H1 (cell line): Measurements from ENCODE around the gene ZNF362. TPM values are rescaled to one million over a fixed set of nuclear protein-coding genes. Genes with fewer than 3 reads are reported as not detected.

Experiments
- CTCF ChIA-PET: fragments of 300-600 bp; sonication (Branson Sonifier 250); formaldehyde crosslinking; loops from one replicate; lab custom pipeline; 2021; ENCODE audit not compliant: partially characterized antibody; lab: Charles Lee
- POLR2A ChIA-PET: fragments of 300-600 bp; sonication (Branson Sonifier 250); formaldehyde crosslinking; loops from one replicate; lab custom pipeline; 2021; ENCODE audit warnings: inconsistent platforms; ENCODE audit not compliant: partially characterized antibody; lab: Charles Lee
- DNase-seq, 2 experiments: peaks; one replicate each; pipeline versions ENCODE4 v3.0.0 to v3.0.0-alpha.2; 2010 to 2022; ENCODE audit warnings: low spot score in 2 of 2, low read depth in 1 of 2, mixed read lengths in 1 of 2
- FAIRE-seq: peaks from 2 replicates; lab custom pipeline; 2011; peaks lifted over from hg19 to GRCh38; lab: Jason Lieb, UNC
- H2AFZ ChIP-seq: 2 replicates; pipeline ENCODE4 v1.8.1; 2012; ENCODE audit warnings: low read length, inconsistent platforms
- H2AK5ac ChIP-seq: 2 replicates; pipeline ENCODE4 v1.6.1; 2013; ENCODE audit warnings: low read depth, low read length
- H2BK120ac ChIP-seq: replicated peaks from 2 replicates; pipeline ENCODE3; 2013; ENCODE audit warnings: low read depth, low read length, inconsistent platforms
- H2BK12ac ChIP-seq: 2 replicates; pipeline ENCODE4 v1.6.1; 2013; ENCODE audit warnings: low read depth, low read length
- H2BK15ac ChIP-seq: 2 replicates; pipeline ENCODE4 v1.6.1; 2013; ENCODE audit warnings: low read length
- H2BK20ac ChIP-seq: 2 replicates; pipeline ENCODE4 v1.6.1; 2013; ENCODE audit warnings: low read length
- H2BK5ac ChIP-seq: 2 replicates; pipeline ENCODE4 v1.6.1; 2013; ENCODE audit warnings: low read depth, low read length
- H3K14ac ChIP-seq: 2 replicates; pipeline ENCODE4 v1.6.1; 2013; ENCODE audit warnings: inconsistent platforms; ENCODE audit not compliant: insufficient read length
- H3K18ac ChIP-seq: 2 replicates; pipeline ENCODE4 v1.6.1; 2013; ENCODE audit warnings: low read length; ENCODE audit errors: extremely low read depth
- H3K23ac ChIP-seq: 2 replicates; pipeline ENCODE4 v1.6.1; 2013; ENCODE audit warnings: inconsistent platforms; ENCODE audit not compliant: insufficient read length
- H3K23me2 ChIP-seq: 2 replicates; pipeline ENCODE4 v1.6.1; 2013; ENCODE audit warnings: low read depth, low read length
- H3K27ac ChIP-seq: 2 replicates; pipeline ENCODE4 v1.6.1; 2011; ENCODE audit warnings: low read depth, low read length, inconsistent platforms
- H3K27me3 ChIP-seq, 4 experiments: replicated peaks in 1 of 4; 1 replicate in 1 of 4; 2 replicates in 3 of 4; pipeline versions ENCODE4 v1.6.1 to v1.8.1; 2011 to 2013; ENCODE audit warnings: low read length in 3 of 4, mild to moderate bottlenecking in 3 of 4, inconsistent platforms in 2 of 4, mixed read lengths in 2 of 4, moderate library complexity in 1 of 4; ENCODE audit not compliant: control insufficient read depth in 3 of 4, insufficient read depth in 3 of 4; ENCODE audit errors: extremely low read depth in 1 of 4
- H3K36me3 ChIP-seq, 4 experiments: 2 replicates each; pipeline versions ENCODE4 v1.6.1 to v1.8.1; 2011 to 2013; ENCODE audit warnings: mild to moderate bottlenecking in 4 of 4, low read length in 3 of 4, moderate library complexity in 2 of 4, control low read depth in 1 of 4, inconsistent platforms in 1 of 4; ENCODE audit not compliant: insufficient read depth in 4 of 4, control insufficient read depth in 2 of 4
- H3K4ac ChIP-seq: replicated peaks from 2 replicates; pipeline ENCODE3; 2013; ENCODE audit warnings: low read length, low read depth, mixed read lengths, inconsistent platforms; ENCODE audit not compliant: insufficient read length
- H3K4me1 ChIP-seq, 4 experiments: replicated peaks in 1 of 4; 1 replicate in 1 of 4; 2 replicates in 3 of 4; pipeline versions ENCODE4 v1.6.1 to v1.8.1; 2011 to 2013; ENCODE audit warnings: low read length in 3 of 4, inconsistent platforms in 2 of 4, mixed read lengths in 1 of 4; ENCODE audit not compliant: insufficient read depth in 4 of 4, control insufficient read depth in 3 of 4
- H3K4me2 ChIP-seq, 2 experiments: 2 replicates each; pipeline versions ENCODE4 v1.6.1 to v1.8.1; 2011 to 2013; ENCODE audit warnings: low read depth in 2 of 2, low read length in 2 of 2, control low read depth in 1 of 2, inconsistent platforms in 1 of 2, mild to moderate bottlenecking in 1 of 2; ENCODE audit not compliant: insufficient read depth in 1 of 2
- H3K4me3 ChIP-seq, 4 experiments: fragments of 200-600, 300-600 bp in 1 of 4; sonication (generic), shearing (Covaris generic), sonication (Bioruptor Twin) in 1 of 4; 2 replicates each; pipeline versions ENCODE4 v1.5.1 to v1.8.1; 2011 to 2016; ENCODE audit warnings: low read length in 4 of 4, low read depth in 3 of 4, control low read depth in 2 of 4, inconsistent platforms in 2 of 4, mild to moderate bottlenecking in 2 of 4, mixed read lengths in 1 of 4, moderate library complexity in 1 of 4; ENCODE audit not compliant: insufficient read depth in 2 of 4; ENCODE audit errors: extremely low read depth in 1 of 4
- H3K56ac ChIP-seq: replicated peaks from 2 replicates; pipeline ENCODE3; 2013; ENCODE audit warnings: low read depth, mild to moderate bottlenecking, mixed read lengths, low read length, inconsistent platforms; ENCODE audit not compliant: insufficient read length
- H3K79me1 ChIP-seq: 2 replicates; pipeline ENCODE4 v1.6.1; 2013; ENCODE audit warnings: low read depth, low read length, control low read depth
- H3K79me2 ChIP-seq, 2 experiments: 2 replicates each; pipeline versions ENCODE4 v1.6.1 to v1.8.1; 2012 to 2013; ENCODE audit warnings: low read length in 2 of 2, mild to moderate bottlenecking in 2 of 2, inconsistent platforms in 1 of 2; ENCODE audit not compliant: insufficient read depth in 2 of 2, control insufficient read depth in 1 of 2
- H3K9ac ChIP-seq, 4 experiments: replicated peaks in 1 of 4; 1 replicate in 1 of 4; 2 replicates in 3 of 4; pipeline versions ENCODE4 v1.6.1 to v1.8.1; 2011 to 2013; ENCODE audit warnings: low read depth in 3 of 4, low read length in 3 of 4, control low read depth in 2 of 4, mild to moderate bottlenecking in 2 of 4, moderate library complexity in 2 of 4, inconsistent platforms in 1 of 4; ENCODE audit errors: extremely low read depth in 1 of 4
- H3K9me3 ChIP-seq, 2 experiments: 2 replicates each; pipeline versions ENCODE4 v1.6.1 to v1.8.1; 2012 to 2013; ENCODE audit warnings: mild to moderate bottlenecking in 2 of 2, moderate library complexity in 2 of 2, control low read depth in 1 of 2, inconsistent platforms in 1 of 2, low read depth in 1 of 2, low read length in 1 of 2, mixed read lengths in 1 of 2; ENCODE audit not compliant: insufficient read depth in 2 of 2
- H4K20me1 ChIP-seq, 2 experiments: replicated peaks in 1 of 2; 2 replicates each; pipeline versions ENCODE3 to v1.8.1; 2011 to 2013; ENCODE audit warnings: inconsistent platforms in 2 of 2, low read length in 2 of 2, mild to moderate bottlenecking in 1 of 2; ENCODE audit not compliant: insufficient read depth in 2 of 2, control insufficient read depth in 1 of 2
- H4K5ac ChIP-seq: 2 replicates; pipeline ENCODE4 v1.6.1; 2013; ENCODE audit warnings: low read length, low read depth, mixed read lengths, inconsistent platforms; ENCODE audit not compliant: insufficient read length
- H4K8ac ChIP-seq: 2 replicates; pipeline ENCODE4 v1.8.0; 2013; ENCODE audit warnings: mild to moderate bottlenecking, moderate library complexity, low read length, inconsistent platforms; ENCODE audit not compliant: insufficient read depth; ENCODE audit errors: extremely low read depth
- H4K91ac ChIP-seq: replicated peaks from 2 replicates; pipeline ENCODE3; 2013; ENCODE audit warnings: low read length, mixed read lengths, inconsistent platforms; ENCODE audit not compliant: insufficient read length
- ATF2 ChIP-seq: IDR thresholded peaks from 2 replicates; pipeline ENCODE4 v1.6.1; 2012; ENCODE audit warnings: low read length, inconsistent platforms
- ATF3 ChIP-seq: IDR thresholded peaks from 2 replicates; pipeline ENCODE4 v1.6.1; 2011; ENCODE audit warnings: low read depth, mild to moderate bottlenecking, low read length; ENCODE audit not compliant: insufficient read depth
- BACH1 ChIP-seq: IDR thresholded peaks from 2 replicates; pipeline ENCODE4 v1.6.1; 2012; ENCODE audit warnings: low read length, improper control_type of control experiment
- CBX8 ChIP-seq: fragments of 300-800, 300-1000 bp; sonication (generic); IDR thresholded peaks from 2 replicates; pipeline ENCODE4 v1.7.1; 2016; ENCODE audit warnings: low read depth, low read length, borderline replicate concordance
- CEBPB ChIP-seq: IDR thresholded peaks from 2 replicates; pipeline ENCODE4 v1.6.1; 2012; ENCODE audit warnings: low read depth, low read length
- KDM4A ChIP-seq: IDR thresholded peaks from one replicate; pipeline ENCODE4 v1.7.1; 2012; ENCODE audit warnings: low read depth, mild to moderate bottlenecking, moderate library complexity, low read length, inconsistent platforms; ENCODE audit not compliant: severe bottlenecking
- MAFK ChIP-seq: IDR thresholded peaks from 2 replicates; pipeline ENCODE4 v1.6.1; 2012; ENCODE audit warnings: low read depth, mild to moderate bottlenecking, improper control_type of control experiment, low read length
- RAD21 ChIP-seq, 2 experiments: IDR thresholded peaks in 1 of 2; conservative IDR thresholded peaks in 1 of 2; 2 replicates each; pipeline ENCODE4 v1.6.1; 2011; ENCODE audit warnings: low read depth in 2 of 2, low read length in 2 of 2, improper control_type of control experiment in 1 of 2, inconsistent platforms in 1 of 2, mild to moderate bottlenecking in 1 of 2, moderate library complexity in 1 of 2
- SAP30 ChIP-seq: fragments of 300-600 bp; sonication (generic); IDR thresholded peaks from 2 replicates; pipeline ENCODE4 v1.7.1; 2012; ENCODE audit warnings: low read length, moderate library complexity, mild to moderate bottlenecking, inconsistent platforms; ENCODE audit not compliant: insufficient read depth, insufficient replicate concordance
- SIN3A ChIP-seq, 2 experiments: IDR thresholded peaks in 1 of 2; conservative IDR thresholded peaks in 1 of 2; 2 replicates each; pipeline ENCODE4 v1.6.1; 2011 to 2012; ENCODE audit warnings: low read length in 2 of 2, improper control_type of control experiment in 1 of 2, low read depth in 1 of 2, mild to moderate bottlenecking in 1 of 2
- SP1 ChIP-seq: IDR thresholded peaks from 2 replicates; pipeline ENCODE4 v1.6.1; 2011; ENCODE audit warnings: low read depth, low read length
- polyA plus RNA-seq, 7 experiments: library from polyadenylated mRNA; depleted of rRNA in 3 of 7; stranded (reverse) in 5 of 7; unstranded in 2 of 7; fragments of >200 nt in 5 of 7; fragments of 200-250 nt in 2 of 7; gene quantifications; 1 replicate in 5 of 7; 2 replicates in 1 of 7; 4 replicates in 1 of 7; pipeline versions ENCODE4 v1.2.1 to v1.2.3, GENCODE V29; 2011 to 2013; ENCODE audit warnings: missing spikeins in 2 of 7, mixed read lengths in 2 of 7
- total RNA-seq: library from RNA; stranded (reverse); fragmentation: NEBNext Ultra II Directional; extraction: Animal tissue kit (Norgen Biotek cat#: 25700); gene quantifications from 2 replicates; pipeline ENCODE4 v1.2.1, GENCODE V29; 2021

Gene ZNF362
- total and polyA plus RNA-seq, 2 of the 8 experiments (the other 6 are each of a cell fraction or from before 2014, with no cell fraction given) = 24.2 to 27.8 TPM

- ChIA-PET POLR2A (interaction anchor here (0.6 to 1.2 kb wide), 4 partner anchors 67 to 1606 kb away, joined by 3 to 5 read pairs (median 4); partner anchors contain the start of gene TRIM62), CTCF (interaction anchor here (1.0 to 1.4 kb wide), 5 partner anchors 12 to 58 kb away, joined by 3 to 5 read pairs (median 4); no protein-coding TSS in a partner anchor)
- H3K79me1 ChIP-seq = no peaks in the 10 kb centered on the region
- no peak overlapping the region for H3K14ac ChIP-seq
- no peak overlapping the region for H3K9ac ChIP-seq
- no peak overlapping the region for H2BK5ac ChIP-seq
- H2BK120ac ChIP-seq = no peak overlapping the region
- H4K5ac ChIP-seq = no peak overlapping the region
- 0 out of 4 replicates have a peak overlapping the region, but pooled peaks of 1 of the 2 experiments have one; percentile 18 for H3K4me2 ChIP-seq
- no peak overlapping the region for H3K18ac ChIP-seq
- no peak overlapping the region for H2BK20ac ChIP-seq
- H3K79me2 ChIP-seq = no peaks in the 10 kb centered on the region
- no peak overlapping the region for H3K4ac ChIP-seq
- no peaks in the 10 kb centered on the region for H3K9me3 ChIP-seq
- H4K91ac ChIP-seq = no peak overlapping the region
- no peak overlapping the region for H2AFZ ChIP-seq
- no peak overlapping the region for H3K4me3 ChIP-seq
- no peaks in the 10 kb centered on the region for H3K36me3 ChIP-seq
- H3K23me2 ChIP-seq = peaks cover 2% of the 10 kb centered on the region; the same call in 1 of the 2 replicates
- no peak overlapping the region for H3K27ac ChIP-seq
- no peak overlapping the region for H4K8ac ChIP-seq
- no peak overlapping the region for H3K56ac ChIP-seq
- DNase-seq (no peak), FAIRE-seq (no peak)
- TF ChIP-seq SP1 (no peak), ATF3 (no peak), RAD21 (IDR thresholded peaks at IDR 0.05 in 1 of 2, conservative IDR thresholded peaks at IDR 0.05 in 1 of 2; ENCODE audit: low read depth in 2 of 2, low read length in 2 of 2) (no peak), SAP30 (no peak), CEBPB (no peak), KDM4A (no peak), CBX8 (no peak), MAFK (no peak), BACH1 (no peak), SIN3A (conservative IDR thresholded peaks at IDR 0.05 in 1 of 2, IDR thresholded peaks at IDR 0.05 in 1 of 2; ENCODE audit: low read depth in 1 of 2, low read length in 2 of 2) (no peak), ATF2 (no peak)
- TF ChIP-seq, all 59 proteins: peak for 0
- Histone ChIP-seq H4K20me1 (no peaks in the 10 kb centered on the region), H3K23ac (no peak overlapping the region), H3K27me3 (peaks cover 0 to 4% (median 0%) of the 10 kb centered on the region in 4 experiments; a peak in 1 of 7 replicates), H2AK5ac (no peak overlapping the region), H2BK15ac (no peak overlapping the region), H3K4me1 (peaks cover 0 to 6% (median 3%) of the 10 kb centered on the region in 4 experiments; a peak in 4 of 7 replicates), H2BK12ac (0 out of 2 replicates have a peak overlapping the region, but pooled peaks have one; percentile 1)
Measured at GRCh38 chr1:33248244-33248643, 8.0 kb upstream of the ZNF362 start.
